Esophagus squamous epithelium (tissue), 4 donors: ENCODE results near the gene CHST11.

Source experiments
- CTCF ChIP-seq, 6 experiments: fragments of 450-650 bp in 4 of 6; fragments of 200-600 bp in 2 of 6; sonication (generic) in 2 of 6; IDR thresholded peaks; one replicate each; pipeline ENCODE4 v1.5.1; 2016 to 2019; ENCODE audit warnings: antibody characterized with exemption in 6 of 6, mild to moderate bottlenecking in 4 of 6, moderate library complexity in 4 of 6
- POLR2A ChIP-seq, 4 donors: fragments of 450-650 bp; IDR thresholded peaks; one replicate each; pipeline ENCODE4 v1.6.1; 2017; ENCODE audit warnings: antibody characterized with exemption in 4 of 4, mild to moderate bottlenecking in 4 of 4, moderate library complexity in 3 of 4

GRCh38 chr12:104498211-104498801 lies 41.6 kb downstream of the CHST11 start:
- no peak for TF ChIP-seq CTCF (IDR thresholded peaks at IDR 0.05)
- no peak for TF ChIP-seq POLR2A (IDR thresholded peaks at IDR 0.05)
